Neural progenitor cell (in vitro differentiated cells): ENCODE data around the gene HSD3B7. TPM values are rescaled to one million over a fixed set of nuclear protein-coding genes. Genes with fewer than 3 reads are reported as not detected.

Experiments
- DNase-seq: peaks from one replicate; pipeline ENCODE4 v3.0.0-alpha.2; 2016; ENCODE audit warnings: low spot score
- H2AFZ ChIP-seq: fragments of 200-600 bp; sonication (generic); replicated peaks from 2 replicates; pipeline ENCODE4 v1.6.1; 2016; ENCODE audit warnings: antibody characterized with exemption
- H3F3A ChIP-seq: fragments of 200-600 bp; sonication (generic); 2 replicates; pipeline ENCODE4 v1.6.1; 2016; ENCODE audit warnings: antibody characterized with exemption, low read depth
- H3K27ac ChIP-seq: fragments of 200-600 bp; sonication (generic); 2 replicates; pipeline ENCODE4 v1.5.1; 2016; ENCODE audit warnings: mild to moderate bottlenecking
- H3K27me3 ChIP-seq: fragments of 200-600 bp; sonication (generic); 2 replicates; pipeline ENCODE4 v1.6.1; 2016; ENCODE audit warnings: mild to moderate bottlenecking, moderate library complexity
- H3K36me3 ChIP-seq: fragments of 200-600 bp; sonication (generic); 2 replicates; pipeline ENCODE4 v1.5.1; 2016
- H3K4me1 ChIP-seq: fragments of 200-600 bp; sonication (generic); 2 replicates; pipeline ENCODE4 v1.6.1; 2016; ENCODE audit warnings: mixed run types
- H3K4me2 ChIP-seq: fragments of 200-600 bp; sonication (generic); 2 replicates; pipeline ENCODE4 v1.6.1; 2016
- H3K4me3 ChIP-seq: fragments of 200-600 bp; sonication (generic); 2 replicates; pipeline ENCODE4 v1.5.1; 2016
- H3K79me2 ChIP-seq: fragments of 200-600 bp; sonication (generic); 2 replicates; pipeline ENCODE4 v1.6.1; 2016; ENCODE audit warnings: low read depth
- H3K9ac ChIP-seq: fragments of 200-600 bp; sonication (generic); 2 replicates; pipeline ENCODE4 v1.6.1; 2016
- H3K9me3 ChIP-seq: fragments of 200-600 bp; sonication (generic); 2 replicates; pipeline ENCODE4 v1.5.1; 2016; ENCODE audit warnings: low read depth
- H4K20me1 ChIP-seq: fragments of 200-600 bp; sonication (generic); 2 replicates; pipeline ENCODE4 v1.6.1; 2016; ENCODE audit warnings: low read depth
- H3K27ac Mint-ChIP-seq: 3 replicates; pipeline ENCODE4 v1.8.0; 2021; ENCODE audit warnings: mixed read lengths
- H3K27me3 Mint-ChIP-seq: 2 replicates; pipeline ENCODE4 v1.8.0; 2022; ENCODE audit warnings: low read depth, mild to moderate bottlenecking, inconsistent platforms, moderate library complexity, mixed read lengths; ENCODE audit not compliant: insufficient read depth
- H3K36me3 Mint-ChIP-seq: 3 replicates; pipeline ENCODE4 v1.8.0; 2021; ENCODE audit warnings: mixed read lengths
- H3K4me1 Mint-ChIP-seq: 3 replicates; pipeline ENCODE4 v1.8.0; 2021; ENCODE audit warnings: mixed read lengths
- H3K4me3 Mint-ChIP-seq: 3 replicates; pipeline ENCODE4 v1.8.0; 2021; ENCODE audit warnings: mild to moderate bottlenecking, moderate library complexity, mixed read lengths
- H3K9me3 Mint-ChIP-seq: 3 replicates; pipeline ENCODE4 v1.8.0; 2020; ENCODE audit warnings: mixed read lengths
- EZH2 ChIP-seq: fragments of 200-600 bp; sonication (generic); IDR thresholded peaks from 2 replicates; pipeline ENCODE4 v1.6.1; 2017; ENCODE audit warnings: antibody characterized with exemption, mild to moderate bottlenecking, moderate library complexity
- EZH2phosphoT487 ChIP-seq: fragments of 200-600 bp; sonication (generic); IDR thresholded peaks from 2 replicates; pipeline ENCODE4 v1.6.1; 2017; ENCODE audit warnings: antibody characterized with exemption
- total RNA-seq: library from RNA; depleted of rRNA; stranded (reverse); fragments of >200 nt; gene quantifications from 2 replicates; pipeline ENCODE4 v1.2.3, GENCODE V29; 2015; ENCODE audit warnings: low replicate concordance
- TF ChIP-seq, protein P1 (sequence below): fragments of 200-600 bp; sonication (generic); IDR thresholded peaks from 2 replicates; pipeline ENCODE4 v1.5.1; 2017; ENCODE audit warnings: antibody characterized with exemption, mild to moderate bottlenecking

HSD3B7 gene
- total RNA-seq, 1 donor from 2014 or later = 1.4 TPM

DNA sequence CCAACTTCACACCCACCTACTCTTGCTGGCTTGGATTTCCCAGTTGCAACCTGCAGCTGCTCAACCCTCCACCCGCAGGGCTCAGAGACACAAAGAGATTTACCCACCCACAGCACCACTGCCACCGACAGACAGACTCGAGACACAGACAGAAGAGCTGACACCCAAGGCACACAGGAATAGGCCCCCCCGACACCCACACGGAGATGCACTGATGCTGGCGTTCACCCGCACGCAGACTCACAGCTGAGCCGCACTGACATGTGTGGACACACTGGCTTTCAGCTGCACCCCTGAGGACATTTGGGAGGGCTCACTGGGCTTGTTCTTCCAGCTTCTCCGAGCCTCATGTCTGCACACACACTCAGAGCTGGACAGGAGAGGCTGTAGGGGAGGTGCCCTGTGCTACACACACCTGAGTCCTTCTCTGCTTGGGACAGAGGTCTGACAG, 17.3 kb downstream of the HSD3B7 start:
- Histone ChIP-seq H3K27me3 (peaks cover 19% of the 10 kb centered on the region), H3K36me3 (no peaks in the 10 kb centered on the region), H3K4me1 (no peaks in the 10 kb centered on the region), H3K79me2 (no peaks in the 10 kb centered on the region), H3F3A (peaks cover 14% of the 10 kb centered on the region), H3K27ac (no peak overlapping the region), H3K4me3 (no peak overlapping the region), H4K20me1 (peaks cover 7% of the 10 kb centered on the region), H3K9ac (no peak overlapping the region), H2AFZ (no peak overlapping the region), H3K9me3 (no peaks in the 10 kb centered on the region), H3K4me2 (no peak overlapping the region)
- Mint-ChIP-seq H3K9me3 (no peaks in the 10 kb centered on the region), H3K27me3 (peaks cover 6% of the 10 kb centered on the region), H3K36me3 (no peaks in the 10 kb centered on the region), H3K27ac (peak overlapping the region; percentile 22), H3K4me1 (peaks cover 15% of the 10 kb centered on the region), H3K4me3 (no peak overlapping the region)
- no peak for TF ChIP-seq EZH2
- DNase-seq = no peak

DNA sequence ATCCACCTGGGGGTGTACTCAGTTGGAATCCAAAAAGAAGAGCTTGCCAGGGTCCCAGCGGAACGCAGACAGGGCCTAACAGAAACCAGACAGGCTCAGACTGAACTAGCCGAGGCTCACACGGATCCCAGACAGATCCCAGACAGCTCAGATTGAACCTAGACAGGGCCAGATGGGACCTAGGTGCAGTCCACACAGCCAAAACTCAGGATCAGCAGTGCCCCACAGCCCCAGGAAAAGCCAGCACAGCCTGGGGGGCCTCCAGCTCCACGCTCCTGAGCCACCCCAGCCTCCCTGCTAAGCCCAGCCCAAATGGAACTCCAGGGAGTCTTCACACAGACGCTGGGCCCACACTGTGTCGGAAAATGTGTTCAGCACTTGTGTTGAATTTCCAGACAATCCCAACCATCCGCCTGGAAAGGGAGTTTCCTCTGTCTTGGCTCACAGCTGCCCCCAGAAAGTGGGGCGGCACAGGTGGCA, 17.9 kb downstream of the HSD3B7 start:
- H3K79me2 ChIP-seq = no peaks in the 10 kb centered on the region
- peaks cover 3% of the 10 kb centered on the region for H3K27me3 Mint-ChIP-seq
- no peaks in the 10 kb centered on the region for H3K4me1 ChIP-seq
- peaks cover 19% of the 10 kb centered on the region for H3K4me1 Mint-ChIP-seq
- no peak overlapping the region for H2AFZ ChIP-seq
- no peaks in the 10 kb centered on the region for H3K36me3 ChIP-seq
- H3K9ac ChIP-seq = peak overlapping the region; percentile 29
- H3K9me3 ChIP-seq = no peaks in the 10 kb centered on the region
- H4K20me1 ChIP-seq = peaks cover 12% of the 10 kb centered on the region
- no peak overlapping the region for H3K4me3 Mint-ChIP-seq
- no peak overlapping the region for H3K27ac Mint-ChIP-seq
- no peak for TF ChIP-seq EZH2phosphoT487
- TF ChIP-seq EZH2 = no peak
- TF ChIP-seq, protein P1, sequence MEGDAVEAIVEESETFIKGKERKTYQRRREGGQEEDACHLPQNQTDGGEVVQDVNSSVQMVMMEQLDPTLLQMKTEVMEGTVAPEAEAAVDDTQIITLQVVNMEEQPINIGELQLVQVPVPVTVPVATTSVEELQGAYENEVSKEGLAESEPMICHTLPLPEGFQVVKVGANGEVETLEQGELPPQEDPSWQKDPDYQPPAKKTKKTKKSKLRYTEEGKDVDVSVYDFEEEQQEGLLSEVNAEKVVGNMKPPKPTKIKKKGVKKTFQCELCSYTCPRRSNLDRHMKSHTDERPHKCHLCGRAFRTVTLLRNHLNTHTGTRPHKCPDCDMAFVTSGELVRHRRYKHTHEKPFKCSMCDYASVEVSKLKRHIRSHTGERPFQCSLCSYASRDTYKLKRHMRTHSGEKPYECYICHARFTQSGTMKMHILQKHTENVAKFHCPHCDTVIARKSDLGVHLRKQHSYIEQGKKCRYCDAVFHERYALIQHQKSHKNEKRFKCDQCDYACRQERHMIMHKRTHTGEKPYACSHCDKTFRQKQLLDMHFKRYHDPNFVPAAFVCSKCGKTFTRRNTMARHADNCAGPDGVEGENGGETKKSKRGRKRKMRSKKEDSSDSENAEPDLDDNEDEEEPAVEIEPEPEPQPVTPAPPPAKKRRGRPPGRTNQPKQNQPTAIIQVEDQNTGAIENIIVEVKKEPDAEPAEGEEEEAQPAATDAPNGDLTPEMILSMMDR = no peak
- H3K27me3 ChIP-seq = peaks cover 13% of the 10 kb centered on the region
- H3F3A ChIP-seq = peaks cover 8% of the 10 kb centered on the region
- no peak overlapping the region for H3K4me2 ChIP-seq
- DNase-seq = no peak
- no peaks in the 10 kb centered on the region for H3K36me3 Mint-ChIP-seq
- no peaks in the 10 kb centered on the region for H3K9me3 Mint-ChIP-seq
- H3K27ac ChIP-seq = no peak overlapping the region
- no peak overlapping the region for H3K4me3 ChIP-seq

DNA sequence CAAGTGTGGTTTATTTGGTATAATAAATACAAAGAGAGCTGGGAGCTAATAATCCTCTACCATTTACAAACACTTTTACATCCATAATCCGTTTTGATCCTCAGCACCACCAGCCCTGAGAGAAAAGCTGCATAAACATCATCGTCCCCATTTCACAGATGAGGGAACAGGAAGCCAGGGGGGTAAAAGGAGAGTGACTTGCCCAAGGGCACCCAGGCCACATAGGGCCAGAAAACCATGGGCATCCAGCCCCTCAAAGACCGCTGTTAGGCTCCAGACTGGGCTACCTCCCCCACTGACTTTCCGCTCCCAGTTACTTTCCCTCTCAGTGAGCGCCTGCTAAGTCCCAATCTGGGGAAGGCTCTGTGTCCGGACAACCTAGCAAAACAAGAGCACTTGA, 18.7 kb downstream of the HSD3B7 start:
- TF ChIP-seq EZH2phosphoT487 (no peak), EZH2 (no peak)
- TF ChIP-seq, protein P1 = no peak
- H3K9me3 ChIP-seq = no peaks in the 10 kb centered on the region
- peaks cover 4% of the 10 kb centered on the region for H3K27me3 ChIP-seq
- H3K4me3 Mint-ChIP-seq = no peak overlapping the region
- no peaks in the 10 kb centered on the region for H3K4me1 ChIP-seq
- no peak overlapping the region for H3K9ac ChIP-seq
- no peaks in the 10 kb centered on the region for H3K36me3 ChIP-seq
- H3K9me3 Mint-ChIP-seq = no peaks in the 10 kb centered on the region
- H3K4me1 Mint-ChIP-seq = peaks cover 19% of the 10 kb centered on the region
- H3K79me2 ChIP-seq = peaks cover 4% of the 10 kb centered on the region
- no peak for DNase-seq
- no peak overlapping the region for H3K4me3 ChIP-seq
- no peak overlapping the region for H3K4me2 ChIP-seq
- H3K27me3 Mint-ChIP-seq = peaks cover 3% of the 10 kb centered on the region
- H3K27ac Mint-ChIP-seq = no peak overlapping the region
- no peaks in the 10 kb centered on the region for H3K36me3 Mint-ChIP-seq
- no peak overlapping the region for H2AFZ ChIP-seq
- no peaks in the 10 kb centered on the region for H3F3A ChIP-seq
- H4K20me1 ChIP-seq = peaks cover 12% of the 10 kb centered on the region
- H3K27ac ChIP-seq = no peak overlapping the region

DNA sequence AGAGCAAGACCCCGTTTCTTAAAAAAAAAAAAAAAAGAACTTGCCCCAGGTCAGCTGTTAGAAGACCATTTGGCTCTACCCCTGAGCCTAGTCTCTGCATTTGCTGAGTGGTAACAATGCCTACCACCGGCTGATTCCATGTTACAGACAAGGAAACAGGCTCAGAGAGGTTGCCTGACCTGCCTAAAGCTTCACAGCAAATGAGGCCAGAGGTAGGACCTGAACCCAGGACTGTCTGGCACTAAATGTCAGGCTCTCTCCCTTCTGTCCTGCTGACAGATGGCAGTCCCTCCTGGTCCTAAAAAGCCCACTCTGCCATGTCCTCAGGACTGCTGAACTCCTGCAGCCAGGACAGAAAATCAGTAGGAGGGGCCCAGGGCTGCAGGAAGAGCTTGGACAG, 19.7 kb downstream of the HSD3B7 start:
- H3K4me1 Mint-ChIP-seq = peaks cover 19% of the 10 kb centered on the region
- no peak for DNase-seq
- TF ChIP-seq, protein P1 = no peak
- Histone ChIP-seq H3K4me1 (peaks cover 3% of the 10 kb centered on the region), H3K9me3 (no peaks in the 10 kb centered on the region), H3K27me3 (no peaks in the 10 kb centered on the region), H3K4me3 (no peak overlapping the region), H3K4me2 (no peak overlapping the region), H3K27ac (no peak overlapping the region), H3K36me3 (no peaks in the 10 kb centered on the region), H3F3A (no peaks in the 10 kb centered on the region), H3K79me2 (peaks cover 6% of the 10 kb centered on the region), H4K20me1 (peaks cover 12% of the 10 kb centered on the region), H2AFZ (no peak overlapping the region), H3K9ac (no peak overlapping the region)
- H3K27ac Mint-ChIP-seq = no peak overlapping the region
- no peaks in the 10 kb centered on the region for H3K9me3 Mint-ChIP-seq
- H3K36me3 Mint-ChIP-seq = no peaks in the 10 kb centered on the region
- peaks cover 2% of the 10 kb centered on the region for H3K27me3 Mint-ChIP-seq
- H3K4me3 Mint-ChIP-seq = no peak overlapping the region
